Choroid plexus epithelial cell (primary cell): ENCODE results near the gene RNF169.
A peak's percentile ranks its signal among the peaks of the same experiment; 100 is the strongest.

ENCODE experiments used
- DNase-seq: peaks from one replicate; pipeline ENCODE4 v3.0.0-alpha.2; 2010; ENCODE audit warnings: low read depth
- H3K4me3 ChIP-seq: 2 replicates; pipeline ENCODE4 v1.5.1; 2011; ENCODE audit warnings: low read depth, mild to moderate bottlenecking, control low read depth, low read length, moderate library complexity
- TF ChIP-seq, protein P1 (sequence below): conservative IDR thresholded peaks from 2 replicates; pipeline ENCODE4 v1.5.1; 2011; ENCODE audit warnings: low read depth, mild to moderate bottlenecking, control low read depth, inconsistent platforms, low read length, moderate library complexity

Gene RNF169

DNA sequence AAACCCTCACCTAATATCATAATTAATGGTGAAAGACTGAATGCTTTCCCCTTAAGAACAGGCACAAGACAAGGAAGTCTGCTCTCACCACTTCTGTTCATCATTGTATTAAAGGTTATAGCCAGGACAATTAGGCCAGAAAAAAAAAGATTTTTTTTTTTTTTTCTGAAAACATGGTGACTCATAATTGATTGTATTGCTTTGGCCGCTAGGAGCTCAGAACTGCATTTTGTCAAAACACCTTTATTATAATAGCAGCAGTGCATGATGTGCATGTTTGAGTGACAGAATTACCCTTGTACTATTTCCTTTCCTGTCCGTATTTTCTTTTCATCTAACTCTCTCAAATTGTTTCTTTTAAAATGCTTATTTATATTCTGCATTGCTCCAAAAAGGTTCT lies 98.1 kb downstream of the RNF169 start:
- TF ChIP-seq, protein P1, sequence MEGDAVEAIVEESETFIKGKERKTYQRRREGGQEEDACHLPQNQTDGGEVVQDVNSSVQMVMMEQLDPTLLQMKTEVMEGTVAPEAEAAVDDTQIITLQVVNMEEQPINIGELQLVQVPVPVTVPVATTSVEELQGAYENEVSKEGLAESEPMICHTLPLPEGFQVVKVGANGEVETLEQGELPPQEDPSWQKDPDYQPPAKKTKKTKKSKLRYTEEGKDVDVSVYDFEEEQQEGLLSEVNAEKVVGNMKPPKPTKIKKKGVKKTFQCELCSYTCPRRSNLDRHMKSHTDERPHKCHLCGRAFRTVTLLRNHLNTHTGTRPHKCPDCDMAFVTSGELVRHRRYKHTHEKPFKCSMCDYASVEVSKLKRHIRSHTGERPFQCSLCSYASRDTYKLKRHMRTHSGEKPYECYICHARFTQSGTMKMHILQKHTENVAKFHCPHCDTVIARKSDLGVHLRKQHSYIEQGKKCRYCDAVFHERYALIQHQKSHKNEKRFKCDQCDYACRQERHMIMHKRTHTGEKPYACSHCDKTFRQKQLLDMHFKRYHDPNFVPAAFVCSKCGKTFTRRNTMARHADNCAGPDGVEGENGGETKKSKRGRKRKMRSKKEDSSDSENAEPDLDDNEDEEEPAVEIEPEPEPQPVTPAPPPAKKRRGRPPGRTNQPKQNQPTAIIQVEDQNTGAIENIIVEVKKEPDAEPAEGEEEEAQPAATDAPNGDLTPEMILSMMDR = peak; percentile 22
- DNase-seq = no peak
- H3K4me3 ChIP-seq = no peak overlapping the region

DNA sequence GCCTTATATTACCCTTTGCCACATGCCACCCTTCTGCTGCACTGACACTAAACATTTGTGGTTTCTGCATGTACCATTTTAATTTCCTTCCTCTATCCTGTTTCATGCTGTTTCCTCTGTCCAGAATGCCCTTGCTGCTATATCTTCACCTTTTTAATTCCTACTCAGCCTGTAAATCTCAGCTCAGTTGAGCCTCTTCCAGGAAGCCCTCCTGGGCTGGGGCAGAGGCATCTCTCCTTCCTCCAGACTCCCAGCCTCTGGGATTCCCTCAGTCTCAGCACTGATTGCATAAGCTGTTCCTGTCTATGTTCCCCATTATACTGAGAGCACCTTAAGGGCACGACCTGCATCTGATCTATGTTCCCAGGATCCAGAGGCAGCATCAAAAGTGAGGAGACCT lies 98.7 kb downstream of the RNF169 start:
- no peak overlapping the region for H3K4me3 ChIP-seq
- no peak for DNase-seq
- TF ChIP-seq, protein P1 = no peak

DNA sequence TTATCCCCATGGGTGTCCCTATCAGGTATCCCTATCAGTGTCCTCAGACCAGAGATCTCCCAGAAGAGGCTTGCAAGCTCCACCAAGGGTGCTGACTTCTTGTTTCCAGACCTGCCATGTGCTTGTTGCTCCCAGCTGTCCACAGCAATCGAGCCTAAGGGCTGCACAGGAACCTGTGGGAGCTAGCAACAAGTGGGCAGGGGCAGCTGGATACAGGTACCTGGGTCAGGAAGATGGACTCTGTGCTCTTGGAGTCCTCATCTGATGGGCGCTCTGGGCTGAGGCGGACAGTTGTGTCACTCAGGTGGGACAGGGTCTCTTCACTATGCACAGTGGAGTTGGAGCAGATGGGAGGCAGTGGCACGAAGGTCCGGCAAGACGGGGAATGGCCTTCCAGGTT lies 99.2 kb downstream of the RNF169 start:
- TF ChIP-seq, protein P1 = no peak
- no peak overlapping the region for H3K4me3 ChIP-seq
- DNase-seq = no peak

DNA sequence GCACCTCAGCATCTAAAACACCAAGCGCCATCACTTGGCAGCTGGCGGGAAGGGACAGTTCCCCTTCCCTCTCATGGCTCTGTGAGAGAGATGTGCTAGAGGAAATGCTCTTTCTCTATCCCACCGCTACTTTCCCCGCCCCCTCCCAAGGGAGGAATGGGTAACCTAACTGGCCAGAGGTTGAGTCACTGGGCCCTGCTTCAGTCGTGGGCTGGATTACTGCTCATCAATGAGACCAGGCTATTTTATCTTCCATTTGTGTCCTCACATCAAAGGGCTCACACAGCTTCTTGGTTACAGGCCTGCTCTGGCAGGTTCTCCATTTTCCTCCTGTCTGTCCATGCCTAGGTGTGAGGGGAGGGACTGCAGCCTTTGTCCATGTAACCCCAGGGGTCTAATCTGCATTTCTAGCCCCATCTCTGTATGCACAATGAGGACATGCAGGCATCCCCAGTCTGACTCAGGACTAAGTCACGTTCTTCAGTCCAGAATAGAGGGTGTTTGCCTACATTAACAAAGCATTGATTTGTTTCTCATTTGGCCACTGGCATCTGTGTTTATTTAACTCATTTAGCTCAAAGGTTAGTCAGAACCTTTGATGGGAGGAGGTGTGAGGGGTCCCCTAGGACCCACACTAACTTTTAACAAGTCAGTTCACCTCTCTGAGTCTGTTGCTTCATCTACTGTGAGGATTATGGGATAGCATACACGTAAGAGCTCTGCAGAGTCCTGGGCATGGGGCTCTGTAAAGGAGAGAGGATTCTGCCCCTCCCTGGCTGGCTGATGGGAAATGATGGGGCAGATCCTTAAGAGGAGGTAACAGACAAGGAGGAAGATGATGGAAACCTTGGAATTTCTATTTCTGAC lies 101.1 kb downstream of the RNF169 start:
- H3K4me3 ChIP-seq = no peak overlapping the region
- TF ChIP-seq, protein P1 = no peak
- DNase-seq = peak; percentile 52

DNA sequence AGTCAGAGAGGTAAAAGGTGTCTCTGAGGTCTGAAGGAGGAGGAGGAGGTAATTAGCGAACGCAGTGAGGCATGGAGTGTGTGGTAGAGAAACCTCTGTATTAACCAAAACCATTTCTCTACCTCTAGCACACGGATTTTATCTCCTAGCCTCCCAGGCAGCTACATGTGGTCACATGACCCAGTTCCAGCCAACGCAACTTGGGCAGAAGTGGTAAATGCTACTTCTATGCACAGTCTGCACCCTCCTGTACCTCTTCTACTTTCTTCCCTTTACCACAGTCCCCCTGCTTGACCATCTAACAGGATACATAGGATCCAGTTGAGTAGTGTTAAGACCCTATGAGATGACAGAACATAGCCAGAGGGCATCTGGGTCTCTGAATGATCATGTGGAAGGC lies 104.6 kb downstream of the RNF169 start:
- TF ChIP-seq, protein P1 = no peak
- H3K4me3 ChIP-seq = no peak overlapping the region
- DNase-seq = no peak

DNA sequence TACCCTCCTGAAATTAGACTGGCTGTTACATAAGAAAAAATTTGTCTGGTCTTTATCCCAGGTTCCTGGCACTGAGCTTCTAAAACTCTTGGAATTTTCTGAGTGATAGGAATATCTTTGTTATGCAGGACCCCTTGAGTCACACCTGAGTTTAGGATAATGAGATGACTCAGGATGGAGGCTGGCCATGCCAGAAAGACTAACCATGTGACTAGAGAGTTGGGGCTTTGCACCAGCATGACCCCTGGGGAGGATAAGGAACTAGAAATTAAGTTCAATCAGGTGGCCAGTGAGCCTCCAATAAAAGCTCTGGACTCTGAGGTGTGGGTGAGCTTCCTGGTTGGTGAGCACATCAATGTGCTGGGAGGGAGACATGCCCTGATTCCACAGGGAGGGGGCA lies 112.1 kb downstream of the RNF169 start:
- DNase-seq = no peak
- no peak overlapping the region for H3K4me3 ChIP-seq
- TF ChIP-seq, protein P1 = no peak

DNA sequence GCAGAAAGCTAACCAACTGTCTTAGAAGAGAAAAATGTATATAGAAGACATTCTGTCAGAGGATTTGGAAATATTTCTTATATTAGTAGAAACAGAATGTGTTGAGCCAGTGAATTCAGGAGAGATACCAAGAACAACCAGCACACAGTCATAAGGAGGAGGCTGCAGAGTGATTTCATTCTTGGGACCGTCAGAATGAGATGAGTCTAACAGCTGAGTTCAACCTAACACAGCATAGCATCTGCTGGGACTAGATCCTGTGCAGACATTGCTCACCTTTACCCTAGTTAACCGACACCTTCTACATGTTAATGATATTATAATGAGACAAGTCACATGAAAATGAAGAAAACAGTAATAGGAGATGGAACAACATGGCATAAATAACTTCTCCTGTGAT lies 114.8 kb downstream of the RNF169 start:
- no peak overlapping the region for H3K4me3 ChIP-seq
- TF ChIP-seq, protein P1 = no peak
- no peak for DNase-seq
